ENCODE measurements around the gene IFRD2.
A peak's percentile ranks its signal among the peaks of the same experiment; 100 is the strongest.

The IFRD2 gene, protein sequence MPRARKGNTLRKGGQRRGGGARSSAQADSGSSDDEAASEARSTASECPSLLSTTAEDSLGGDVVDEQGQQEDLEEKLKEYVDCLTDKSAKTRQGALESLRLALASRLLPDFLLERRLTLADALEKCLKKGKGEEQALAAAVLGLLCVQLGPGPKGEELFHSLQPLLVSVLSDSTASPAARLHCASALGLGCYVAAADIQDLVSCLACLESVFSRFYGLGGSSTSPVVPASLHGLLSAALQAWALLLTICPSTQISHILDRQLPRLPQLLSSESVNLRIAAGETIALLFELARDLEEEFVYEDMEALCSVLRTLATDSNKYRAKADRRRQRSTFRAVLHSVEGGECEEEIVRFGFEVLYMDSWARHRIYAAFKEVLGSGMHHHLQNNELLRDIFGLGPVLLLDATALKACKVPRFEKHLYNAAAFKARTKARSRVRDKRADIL

DNA sequence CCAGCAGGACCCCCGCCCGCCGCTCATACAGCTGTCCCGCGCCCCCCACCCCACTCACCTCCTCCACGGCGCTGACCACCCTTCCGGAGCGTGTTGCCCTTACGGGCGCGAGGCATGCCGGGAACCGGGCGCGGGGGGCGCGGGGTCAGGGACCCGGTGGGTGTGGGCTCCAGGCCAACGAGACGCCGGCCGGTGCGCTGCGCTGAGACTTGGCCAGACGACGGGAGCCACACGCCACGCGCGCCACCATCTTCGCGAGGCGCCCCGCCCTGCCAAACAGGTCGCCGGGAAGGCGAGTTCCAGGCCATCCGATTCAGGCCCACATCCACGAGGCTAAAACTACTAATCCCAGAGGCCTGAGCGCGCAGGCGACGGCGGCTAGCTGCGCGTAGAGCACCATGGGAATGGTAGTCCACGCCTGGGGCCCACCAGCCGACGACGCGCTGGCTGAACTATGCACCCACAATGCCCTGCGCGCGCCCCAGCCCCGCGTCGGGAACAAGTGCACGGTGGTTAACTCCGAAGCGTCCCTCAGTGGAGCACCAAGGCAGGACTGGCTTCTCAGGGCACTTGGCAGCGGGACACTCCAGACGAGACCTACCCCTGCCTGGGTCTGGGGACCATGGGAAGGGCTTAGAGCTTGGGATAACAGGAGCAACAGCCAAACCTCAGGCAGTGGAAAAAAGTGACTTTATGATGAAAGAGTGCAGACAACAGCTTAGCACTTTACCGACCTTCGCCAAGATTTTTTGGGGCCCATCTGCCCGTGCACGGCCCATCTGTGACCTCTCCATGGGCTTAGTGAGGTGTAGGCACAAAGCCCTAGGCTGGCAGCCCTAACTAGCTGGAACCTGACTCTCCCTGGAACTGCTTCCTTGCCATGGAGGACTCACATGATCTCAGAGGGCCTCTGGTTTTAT, at the start of gene IFRD2:
TSS of gene IFRD2 (minus strand) at position 271 of the 920 bp plus-strand sequence. CDS start at position 116, 155 bp downstream.
- Histone ChIP-seq H3K27ac (peak within 1 kb of the TSS; percentile 73 to 95 (median 88)), H3K27me3 (no peaks in the 10 kb centered on the region), H3K4me3 (peak within 1 kb of the TSS; percentile 69 to 99 (median 84)), H3K4me2 (peak within 1 kb of the TSS; percentile 87 to 98 (median 92)), H3K9me3 (replicated peaks in 1 of 11) (no peaks in the 10 kb centered on the region), H3K9ac (peak within 1 kb of the TSS; percentile 83 to 97 (median 87)), H3K36me3 (peaks cover 31 to 44% (median 34%) of the 10 kb centered on the region in 11 experiments), H3K4me1 (peaks cover 20 to 31% (median 26%) of the 10 kb centered on the region in 10 experiments), H4K20me1 (peaks cover 0 to 37% (median 22%) of the 10 kb centered on the region in 11 experiments; a peak in 14 of 22 replicates)
- no peak for TF ChIP-seq Cebpa-rat (IDR thresholded peaks at IDR 0.05)

DNA sequence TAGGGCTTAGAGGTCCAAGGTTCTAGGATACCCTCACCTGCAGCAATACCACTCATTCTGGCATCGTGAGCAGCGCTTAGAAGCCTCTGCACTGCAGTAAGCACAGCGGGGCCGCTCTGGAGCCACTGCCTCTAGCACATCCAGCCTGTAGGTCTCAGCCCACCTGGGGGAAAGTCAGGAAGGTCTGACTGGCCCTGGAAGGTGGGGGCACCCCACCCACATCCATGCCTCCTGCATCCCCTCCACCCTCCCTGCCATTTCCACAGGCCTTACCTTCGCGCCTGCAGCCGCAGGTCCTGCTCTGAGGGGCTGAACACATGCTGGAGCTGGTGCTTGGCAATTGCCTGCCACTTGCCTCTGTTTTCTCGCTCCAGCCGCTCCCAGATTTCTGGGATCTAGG, 49.3 kb upstream of the IFRD2 start:
- Histone ChIP-seq H3K27me3 (peaks cover 0 to 47% (median 26%) of the 10 kb centered on the region in 11 experiments; a peak in 15 of 22 replicates), H3K27ac (peak overlapping the region in 10 of 11 experiments; percentile 87 to 99 (median 96); a peak in 18 of 22 replicates), H3K36me3 (peaks cover 0 to 7% (median under 1%) of the 10 kb centered on the region in 11 experiments; a peak in 7 of 22 replicates), H3K4me3 (peak overlapping the region in 9 of 10 experiments; percentile 58 to 92 (median 88); a peak in 18 of 20 replicates), H4K20me1 (peaks cover 5 to 7% (median 5%) of the 10 kb centered on the region in 11 experiments; a peak in 21 of 22 replicates), H3K4me2 (peak overlapping the region; percentile 87 to 100 (median 98)), H3K4me1 (peaks cover 61 to 78% (median 72%) of the 10 kb centered on the region in 10 experiments), H3K9me3 (replicated peaks in 1 of 11) (no peaks in the 10 kb centered on the region), H3K9ac (peak overlapping the region; percentile 85 to 98 (median 95); a peak in 21 of 22 replicates)
- TF ChIP-seq Cebpa-rat (IDR thresholded peaks at IDR 0.05) = no peak

DNA sequence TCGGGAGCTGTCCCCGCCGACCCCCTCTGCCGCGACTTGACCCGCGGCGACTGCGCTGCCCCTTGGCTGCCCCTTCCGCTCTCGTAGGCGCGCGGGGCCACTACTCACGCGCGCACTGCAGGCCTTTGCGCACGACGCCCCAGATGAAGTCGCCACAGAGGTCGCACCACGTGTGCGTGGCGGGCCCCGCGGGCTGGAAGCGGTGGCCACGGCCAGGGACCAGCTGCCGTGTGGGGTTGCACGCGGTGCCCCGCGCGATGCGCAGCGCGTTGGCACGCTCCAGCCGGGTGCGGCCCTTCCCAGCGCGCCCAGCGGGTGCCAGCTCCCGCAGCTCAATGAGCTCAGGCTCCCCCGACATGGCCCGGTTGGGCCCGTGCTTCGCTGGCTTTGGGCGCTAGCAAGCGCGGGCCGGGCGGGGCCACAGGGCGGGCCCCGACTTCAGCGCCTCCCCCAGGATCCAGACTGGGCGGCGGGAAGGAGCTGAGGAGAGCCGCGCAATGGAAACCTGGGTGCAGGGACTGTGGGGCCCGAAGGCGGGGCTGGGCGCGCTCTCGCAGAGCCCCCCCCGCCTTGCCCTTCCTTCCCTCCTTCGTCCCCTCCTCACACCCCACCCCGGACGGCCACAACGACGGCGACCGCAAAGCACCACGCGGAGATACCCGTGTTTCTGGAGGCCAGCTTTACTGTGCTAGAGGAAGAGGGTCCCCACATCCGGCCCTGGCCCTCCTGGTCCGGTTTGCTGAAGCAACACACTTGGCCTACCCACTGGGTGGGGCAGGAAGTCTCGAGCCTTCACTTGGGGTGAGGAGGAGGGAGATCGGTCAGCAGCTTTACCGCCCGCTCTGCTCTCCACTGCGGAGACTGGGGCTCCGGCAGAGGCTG, 48.5 kb upstream of the IFRD2 start, which contains the start of gene RASSF1:
TSS of gene RASSF1 (minus strand) at position 389 of the 882 bp plus-strand sequence. CDS start at position 358, 31 bp downstream.
- TF ChIP-seq Cebpa-rat (IDR thresholded peaks at IDR 0.05) = peak in 3 of 11 experiments; percentile 8 to 52 (median 19); a peak in 1 of 22 replicates
- peaks cover 0 to 39% (median 20%) of the 10 kb centered on the region in 11 experiments; a peak in 15 of 22 replicates for H3K27me3 ChIP-seq
- H4K20me1 ChIP-seq = peaks cover 13 to 16% (median 14%) of the 10 kb centered on the region in 11 experiments; a peak in 21 of 22 replicates
- H3K4me2 ChIP-seq = peak within 1 kb of the TSS; percentile 87 to 100 (median 98)
- peaks cover 0 to 15% (median 9%) of the 10 kb centered on the region in 11 experiments; a peak in 12 of 22 replicates for H3K36me3 ChIP-seq
- peaks cover 63 to 81% (median 73%) of the 10 kb centered on the region in 10 experiments for H3K4me1 ChIP-seq
- H3K9ac ChIP-seq = peak within 1 kb of the TSS; percentile 85 to 98 (median 95)
- H3K4me3 ChIP-seq = peak within 1 kb of the TSS; percentile 58 to 92 (median 88)
- H3K9me3 ChIP-seq (replicated peaks in 1 of 11) = no peaks in the 10 kb centered on the region
- H3K27ac ChIP-seq = peak within 1 kb of the TSS; percentile 87 to 99 (median 95)

DNA sequence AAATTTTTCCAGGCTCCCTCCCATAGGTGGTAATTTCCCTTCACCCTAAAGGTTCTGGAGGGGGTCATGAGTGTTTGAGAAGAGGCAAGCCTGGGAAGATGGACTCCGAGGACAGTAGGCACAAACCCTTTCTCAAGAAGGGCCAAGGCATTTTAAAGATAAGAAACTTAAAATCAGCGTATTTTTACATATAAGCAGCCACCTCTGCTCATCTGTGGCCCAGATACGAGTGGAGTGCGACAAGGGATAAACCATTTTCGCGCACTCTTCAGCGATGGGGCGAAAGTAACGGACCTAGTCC, 47.9 kb upstream of the IFRD2 start:
- peak overlapping the region; percentile 87 to 99 (median 95) for H3K27ac ChIP-seq
- peaks cover 0 to 33% (median 14%) of the 10 kb centered on the region in 11 experiments; a peak in 15 of 22 replicates for H3K27me3 ChIP-seq
- peaks cover 19 to 22% (median 20%) of the 10 kb centered on the region in 11 experiments; a peak in 21 of 22 replicates for H4K20me1 ChIP-seq
- peak overlapping the region; percentile 85 to 98 (median 95) for H3K9ac ChIP-seq
- H3K4me3 ChIP-seq = peak overlapping the region; percentile 58 to 92 (median 88)
- H3K4me2 ChIP-seq = peak overlapping the region; percentile 87 to 100 (median 98)
- peaks cover 0 to 21% (median 15%) of the 10 kb centered on the region in 11 experiments; a peak in 13 of 22 replicates for H3K36me3 ChIP-seq
- TF ChIP-seq Cebpa-rat (IDR thresholded peaks at IDR 0.05) = no peak
- H3K9me3 ChIP-seq (replicated peaks in 1 of 11) = no peaks in the 10 kb centered on the region
- peaks cover 63 to 81% (median 73%) of the 10 kb centered on the region in 10 experiments for H3K4me1 ChIP-seq

DNA sequence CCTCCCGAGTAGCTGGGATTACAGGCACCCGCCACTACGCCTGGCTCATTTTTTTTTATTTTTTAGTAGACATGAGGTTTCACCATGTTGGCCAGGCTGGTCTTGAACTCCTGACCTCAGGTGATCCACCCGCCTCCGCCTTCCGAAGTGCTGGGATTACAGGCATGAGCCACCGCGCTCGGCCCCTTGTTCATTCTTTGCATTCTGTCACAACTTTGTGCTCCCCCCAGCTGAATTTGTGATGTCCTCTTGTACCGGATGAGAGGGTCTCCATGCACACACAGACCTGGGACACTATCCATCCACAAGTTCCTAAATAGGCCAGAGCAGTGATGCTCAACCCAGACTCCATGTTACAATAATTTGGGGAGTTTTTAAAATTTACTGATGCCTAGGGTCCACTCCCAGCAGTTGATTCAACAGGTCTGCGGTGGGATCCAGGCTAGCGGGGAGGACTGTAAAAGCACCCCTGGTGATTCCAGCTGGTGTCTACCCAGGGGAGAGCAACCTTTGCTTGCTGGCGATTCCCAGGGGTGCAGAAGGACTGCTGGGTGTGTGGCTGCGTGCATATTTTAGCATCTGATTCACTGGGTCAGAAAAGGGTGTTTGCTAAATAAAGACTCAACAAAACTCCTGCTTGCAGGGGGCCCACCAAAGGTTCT, 47.4 kb upstream of the IFRD2 start:
- H3K4me3 ChIP-seq = peak overlapping the region; percentile 58 to 92 (median 88)
- peak overlapping the region; percentile 87 to 99 (median 95) for H3K27ac ChIP-seq

DNA sequence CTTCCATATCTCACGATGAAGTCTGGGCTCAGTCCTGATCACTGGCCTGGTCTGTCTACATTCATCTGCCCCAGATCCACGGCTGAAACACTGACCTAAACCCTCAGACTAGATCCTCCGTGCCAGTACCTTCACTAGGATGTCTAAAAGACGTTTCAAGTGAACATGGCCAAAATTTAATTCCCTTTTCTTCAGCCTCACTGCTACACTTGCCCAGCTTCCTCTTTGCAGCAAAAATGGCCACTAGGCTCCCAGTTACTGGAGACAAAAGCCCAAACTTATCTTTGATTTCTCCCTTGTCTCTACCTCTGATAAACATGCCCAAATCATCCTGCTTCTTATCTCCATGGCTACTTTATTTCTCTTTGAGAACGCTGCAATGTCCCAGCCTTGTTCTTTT, 46.7 kb upstream of the IFRD2 start:
- H3K4me1 ChIP-seq = peaks cover 69 to 90% (median 77%) of the 10 kb centered on the region in 10 experiments
- peak overlapping the region; percentile 87 to 99 (median 95) for H3K27ac ChIP-seq
- TF ChIP-seq Cebpa-rat (IDR thresholded peaks at IDR 0.05) = no peak
- peak overlapping the region; percentile 85 to 98 (median 95) for H3K9ac ChIP-seq
- peaks cover 10 to 32% (median 26%) of the 10 kb centered on the region in 11 experiments for H3K36me3 ChIP-seq
- H4K20me1 ChIP-seq = peaks cover 31 to 33% (median 31%) of the 10 kb centered on the region in 11 experiments
- H3K4me3 ChIP-seq = peak overlapping the region; percentile 77 to 92 (median 88)
- peaks cover 0 to 30% (median 12%) of the 10 kb centered on the region in 11 experiments; a peak in 14 of 22 replicates for H3K27me3 ChIP-seq
- H3K9me3 ChIP-seq (replicated peaks in 1 of 11) = no peaks in the 10 kb centered on the region
- peak overlapping the region; percentile 87 to 100 (median 98) for H3K4me2 ChIP-seq

More for the DNA sequence above, 47.4 kb upstream of the IFRD2 start:
- no peak for TF ChIP-seq Cebpa-rat (IDR thresholded peaks at IDR 0.05)
- Histone ChIP-seq H3K9ac (peak overlapping the region; percentile 85 to 98 (median 95)), H4K20me1 (peaks cover 24 to 26% (median 24%) of the 10 kb centered on the region in 11 experiments), H3K4me2 (peak overlapping the region; percentile 87 to 100 (median 98)), H3K36me3 (peaks cover 4 to 26% (median 20%) of the 10 kb centered on the region in 11 experiments; a peak in 20 of 22 replicates), H3K27me3 (peaks cover 0 to 30% (median 12%) of the 10 kb centered on the region in 11 experiments; a peak in 14 of 22 replicates), H3K9me3 (replicated peaks in 1 of 11) (no peaks in the 10 kb centered on the region), H3K4me1 (peaks cover 66 to 83% (median 74%) of the 10 kb centered on the region in 10 experiments)
